Transverse colon (tissue), 4 donors: ENCODE data around the gene CD7.

ENCODE experiments used
- CTCF ChIP-seq, 5 experiments: fragments of 200-600 bp in 3 of 5; fragments of 450-650 bp in 2 of 5; sonication (generic) in 3 of 5; IDR thresholded peaks; 1 replicate in 2 of 5; 2 replicates in 3 of 5; pipeline ENCODE4 v1.5.1; 2016 to 2017; ENCODE audit warnings: antibody characterized with exemption in 5 of 5, inconsistent platforms in 3 of 5, mild to moderate bottlenecking in 2 of 5, moderate library complexity in 1 of 5
- EP300 ChIP-seq: sonication (generic); formaldehyde crosslinking; IDR thresholded peaks from one replicate; pipeline ENCODE4 v1.6.1; 2017; ENCODE audit warnings: antibody characterized with exemption, low read depth
- POLR2A ChIP-seq: fragments of 450-650 bp; IDR thresholded peaks from one replicate; pipeline ENCODE4 v1.6.1; 2016; ENCODE audit warnings: antibody characterized with exemption, mild to moderate bottlenecking, moderate library complexity
- POLR2AphosphoS5 ChIP-seq, 3 donors: sonication (generic); formaldehyde crosslinking; IDR thresholded peaks; one replicate each; pipeline ENCODE4 v1.6.1; 2016; ENCODE audit warnings: antibody characterized with exemption in 3 of 3

GRCh38 chr17:82346342-82347300 is 29.2 kb upstream of the CD7 start:
- TF ChIP-seq CTCF (IDR thresholded peaks at IDR 0.05) (no peak), POLR2A (no peak), EP300 (no peak), POLR2AphosphoS5 (IDR thresholded peaks at IDR 0.05) (no peak)
